Fibroblast of the aortic adventitia (primary cell): ENCODE measurements around the gene CLASP1. TPM values are rescaled to one million over a fixed set of nuclear protein-coding genes. Genes with fewer than 3 reads are reported as not detected.
"Not testable (repeated sequence)": the region's sequence is repeated elsewhere in the genome, so short reads cannot be mapped to it uniquely, and the experiment has no call there.

ENCODE experiments used
- DNase-seq: peaks from one replicate; pipeline ENCODE4 v3.0.0-alpha.2; 2010; ENCODE audit warnings: low read depth
- H3K4me3 ChIP-seq: 2 replicates; pipeline ENCODE4 v1.5.1; 2011; ENCODE audit warnings: low read depth, mild to moderate bottlenecking, control low read depth, low read length, moderate library complexity
- total RNA-seq: library from RNA; depleted of rRNA; stranded (reverse); fragments of >200 nt; gene quantifications from 2 replicates; pipeline ENCODE4 v1.2.3, GENCODE V29; 2012; ENCODE audit warnings: low replicate concordance
- TF ChIP-seq, protein P1 (sequence below): IDR thresholded peaks from 2 replicates; pipeline ENCODE4 v1.5.1; 2011; ENCODE audit warnings: mild to moderate bottlenecking, low read length, control low read depth, inconsistent platforms; ENCODE audit not compliant: insufficient read depth

The CLASP1 gene
- total RNA-seq, 1 donor: 45.6 TPM

- peak overlapping the region; percentile 90 for H3K4me3 ChIP-seq
- peak; percentile 97 for DNase-seq
- TF ChIP-seq, protein P1, sequence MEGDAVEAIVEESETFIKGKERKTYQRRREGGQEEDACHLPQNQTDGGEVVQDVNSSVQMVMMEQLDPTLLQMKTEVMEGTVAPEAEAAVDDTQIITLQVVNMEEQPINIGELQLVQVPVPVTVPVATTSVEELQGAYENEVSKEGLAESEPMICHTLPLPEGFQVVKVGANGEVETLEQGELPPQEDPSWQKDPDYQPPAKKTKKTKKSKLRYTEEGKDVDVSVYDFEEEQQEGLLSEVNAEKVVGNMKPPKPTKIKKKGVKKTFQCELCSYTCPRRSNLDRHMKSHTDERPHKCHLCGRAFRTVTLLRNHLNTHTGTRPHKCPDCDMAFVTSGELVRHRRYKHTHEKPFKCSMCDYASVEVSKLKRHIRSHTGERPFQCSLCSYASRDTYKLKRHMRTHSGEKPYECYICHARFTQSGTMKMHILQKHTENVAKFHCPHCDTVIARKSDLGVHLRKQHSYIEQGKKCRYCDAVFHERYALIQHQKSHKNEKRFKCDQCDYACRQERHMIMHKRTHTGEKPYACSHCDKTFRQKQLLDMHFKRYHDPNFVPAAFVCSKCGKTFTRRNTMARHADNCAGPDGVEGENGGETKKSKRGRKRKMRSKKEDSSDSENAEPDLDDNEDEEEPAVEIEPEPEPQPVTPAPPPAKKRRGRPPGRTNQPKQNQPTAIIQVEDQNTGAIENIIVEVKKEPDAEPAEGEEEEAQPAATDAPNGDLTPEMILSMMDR: no peak
These were observed 493 bp upstream of the CLASP1 start for GRCh38 chr2:121649596-121650314.

- peak; percentile 66 for DNase-seq
- TF ChIP-seq, protein P1: no peak
- H3K4me3 ChIP-seq: peak overlapping the region; percentile 90
These were observed 785 bp downstream of the CLASP1 start for GRCh38 chr2:121648206-121649148.

DNA sequence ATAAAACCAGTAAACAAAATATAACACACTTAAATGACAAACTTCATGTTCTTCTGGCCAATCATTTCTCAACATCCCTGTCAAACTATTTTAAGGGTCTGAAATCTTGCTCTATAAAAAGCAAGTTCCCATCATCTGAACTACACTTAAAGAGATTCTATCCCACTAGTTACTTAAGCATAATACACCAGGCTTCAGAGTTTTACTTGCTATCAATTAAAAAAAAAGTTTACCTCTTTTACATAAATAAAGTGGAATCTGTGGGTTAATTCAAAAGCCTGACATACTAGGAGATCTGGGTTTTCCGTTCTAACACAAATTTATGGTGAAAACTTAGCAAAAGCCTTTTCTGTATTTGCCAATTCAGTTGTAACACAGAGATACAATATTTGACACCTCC lies 1.9 kb downstream of the CLASP1 start:
- peak overlapping the region; percentile 90 for H3K4me3 ChIP-seq
- TF ChIP-seq, protein P1: no peak
- DNase-seq: no peak

- TF ChIP-seq, protein P1: no peak
- DNase-seq: no peak
- H3K4me3 ChIP-seq: no peak overlapping the region
These were observed 4.5 kb downstream of the CLASP1 start for GRCh38 chr2:121644715-121645114.

GRCh38 chr2:121643877-121644276 lies 5.4 kb downstream of the CLASP1 start:
- no peak overlapping the region for H3K4me3 ChIP-seq
- TF ChIP-seq, protein P1: no peak
- DNase-seq: no peak

GRCh38 chr2:121640380-121641316 lies 8.6 kb downstream of the CLASP1 start:
- DNase-seq: no peak
- TF ChIP-seq, protein P1: no peak
- H3K4me3 ChIP-seq: no peak overlapping the region

DNA sequence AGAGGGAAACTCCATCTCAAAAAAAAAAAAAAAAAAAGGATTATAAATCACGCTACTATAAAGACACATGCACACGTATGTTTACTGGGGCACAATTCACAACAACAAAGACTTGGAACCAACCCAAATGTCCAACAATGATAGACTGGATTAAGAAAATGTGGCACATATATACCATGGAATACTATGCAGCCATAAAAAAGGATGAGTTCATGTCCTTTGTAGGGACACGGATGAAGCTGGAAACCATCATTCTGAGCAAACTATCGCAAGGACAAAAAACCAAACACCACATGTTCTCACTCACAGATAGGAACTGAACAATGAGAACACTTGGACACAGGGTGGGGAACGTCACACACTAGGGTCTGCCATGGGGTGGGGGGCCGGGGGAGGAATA lies 9.4 kb downstream of the CLASP1 start:
- H3K4me3 ChIP-seq: not testable (repeated sequence)

More for the DNA sequence above, 9.4 kb downstream of the CLASP1 start:
- not testable (repeated sequence) for DNase-seq
